Activated T-helper 1 cell treated with Interleukin-2 at 50 U/mL for 16 hours (primary cell): Measurements from ENCODE around the gene RPS8.
"Not testable (repeated sequence)": the region's sequence is repeated elsewhere in the genome, so short reads cannot be mapped to it uniquely, and the experiment has no call there.

ENCODE experiments used
- DNase-seq: peaks from one replicate; pipeline ENCODE4 v3.0.0-alpha.2; 2020; ENCODE audit warnings: low read depth

Gene RPS8

GRCh38 chr1:44775078-44775929 lies at the start of gene RPS8:
Gene RPS8, plus strand, starts transcription at chr1:44775540. Its CDS starts 57 bp downstream, at chr1:44775597.
- peak; percentile 76 for DNase-seq

- peak; percentile 83 for DNase-seq
Observed at GRCh38 chr1:44730741-44731512, 44.4 kb upstream of the RPS8 start, which contains the start of gene RNU5D-1. Gene RNU5D-1, minus strand, starts transcription at chr1:44731170.

- DNase-seq, result no peak
Observed at GRCh38 chr1:44733365-44733764, 42.0 kb upstream of the RPS8 start.

- DNase-seq, result no peak
Observed at GRCh38 chr1:44733784-44734183, 41.6 kb upstream of the RPS8 start.

GRCh38 chr1:44735992-44736391 lies 39.3 kb upstream of the RPS8 start:
- DNase-seq, result no peak

- not testable (repeated sequence) for DNase-seq
Observed at GRCh38 chr1:44738953-44739306, 36.4 kb upstream of the RPS8 start.

- DNase-seq, result peak; percentile 93
Observed at GRCh38 chr1:44739307-44740178, 35.8 kb upstream of the RPS8 start, which contains the start of gene KIF2C. Gene KIF2C, plus strand, starts transcription at chr1:44739837. Its CDS starts 96 bp downstream, at chr1:44739933.

GRCh38 chr1:44740179-44740617 lies 35.1 kb upstream of the RPS8 start:
- no peak for DNase-seq

- no peak for DNase-seq
Observed at GRCh38 chr1:44743211-44743610, 32.1 kb upstream of the RPS8 start.

- no peak for DNase-seq
Observed at GRCh38 chr1:44747878-44748277, 27.5 kb upstream of the RPS8 start.

GRCh38 chr1:44757420-44757819 lies 17.9 kb upstream of the RPS8 start:
- DNase-seq, result no peak

GRCh38 chr1:44759077-44759476 lies 16.3 kb upstream of the RPS8 start:
- DNase-seq, result no peak

- DNase-seq, result no peak
Observed at GRCh38 chr1:44760876-44761275, 14.5 kb upstream of the RPS8 start.

GRCh38 chr1:44766421-44766820 lies 8.9 kb upstream of the RPS8 start:
- not testable (repeated sequence) for DNase-seq

- DNase-seq, result peak; percentile 32
Observed at GRCh38 chr1:44775930-44776729, 790 bp downstream of the RPS8 start.

GRCh38 chr1:44776730-44777068 lies 1.4 kb downstream of the RPS8 start:
- DNase-seq, result no peak

- no peak for DNase-seq
Observed at GRCh38 chr1:44777547-44777946, 2.2 kb downstream of the RPS8 start.

- no peak for DNase-seq
Observed at GRCh38 chr1:44777969-44778635, 2.8 kb downstream of the RPS8 start.

GRCh38 chr1:44778705-44779576 lies 3.6 kb downstream of the RPS8 start:
- DNase-seq, result no peak
